ENCODE data around the gene S100A6. TPM values are rescaled to one million over a fixed set of nuclear protein-coding genes. Genes with fewer than 3 reads are reported as not detected.

S100A6 gene
- total and polyA plus RNA-seq, 2 donors (not counting 3 experiments of a cell fraction or from before 2014, with no cell fraction given), result 552 to 908 TPM

DNA sequence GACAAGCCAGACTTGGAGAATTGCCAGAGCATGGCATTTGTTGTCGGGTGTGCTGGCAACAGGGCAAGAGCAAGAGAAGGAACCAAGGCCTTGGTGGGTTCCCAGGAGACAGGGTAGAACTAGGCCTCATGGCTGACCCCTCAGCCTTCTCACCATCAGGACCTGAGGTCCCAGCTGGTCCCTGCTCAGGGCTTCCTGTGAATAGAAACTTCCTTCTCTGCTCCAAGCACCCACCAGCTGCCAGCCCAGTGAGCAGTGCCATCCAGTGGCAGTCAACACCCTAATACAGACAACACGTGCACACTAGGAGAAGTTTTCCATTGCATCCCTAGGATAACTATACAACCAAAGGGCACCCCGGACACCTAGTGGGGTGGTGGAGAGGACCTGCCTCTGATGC lies 22.8 kb downstream of the S100A6 start:
- Histone ChIP-seq H3K27ac (ENCODE audit: insufficient read depth, low read depth, low read length) (no peak overlapping the region), H3K9ac (replicated peaks; ENCODE audit: extremely low read depth, insufficient read depth, low read length) (no peak overlapping the region), H3K4me1 (ENCODE audit: control insufficient read depth, extremely low read depth, insufficient read depth, low read length) (no peaks in the 10 kb centered on the region), H3K79me2 (ENCODE audit: control insufficient read depth, insufficient read depth, low read length) (no peaks in the 10 kb centered on the region), H2AFZ (ENCODE audit: low read depth, low read length) (no peak overlapping the region), H3K4me2 (ENCODE audit: insufficient read depth, low read length) (no peak overlapping the region), H3K9me3 (replicated peaks; ENCODE audit: control insufficient read depth, insufficient read depth, low read length) (no peaks in the 10 kb centered on the region), H3K36me3 (ENCODE audit: control insufficient read depth in 2 of 2, extremely low read depth in 1 of 2, insufficient read depth in 2 of 2, low read length in 2 of 2) (no peaks in the 10 kb centered on the region), H3K4me3 (replicated peaks in 1 of 3; ENCODE audit: insufficient read depth in 1 of 3, low read depth in 1 of 3, low read length in 3 of 3) (no peak overlapping the region), H4K20me1 (replicated peaks; ENCODE audit: control insufficient read depth, extremely low read depth, insufficient read depth, low read length) (no peaks in the 10 kb centered on the region), H3K9me1 (replicated peaks; ENCODE audit: control insufficient read depth, extremely low read depth, insufficient read depth, low read length) (no peaks in the 10 kb centered on the region), H3K27me3 (ENCODE audit: control insufficient read depth in 2 of 2, insufficient read depth in 2 of 2, low read length in 2 of 2) (no peaks in the 10 kb centered on the region)
- dilution Hi-C loops (cut with MboI; ENCODE audit: extremely low pct_ligation_motif_present, low sequenced_read_pairs), result no loop called here
- BruUV-seq (replicated peaks), result no TSS peak
- TF ChIP-seq POLR2AphosphoS5 (IDR thresholded peaks at IDR 0.05; ENCODE audit: insufficient read depth, low read depth, low read length), result no peak
- no peak for TF ChIP-seq GATA2 (IDR thresholded peaks at IDR 0.05; ENCODE audit: insufficient read depth, insufficient read length, low read depth, low read length)
- TF ChIP-seq, protein P1, sequence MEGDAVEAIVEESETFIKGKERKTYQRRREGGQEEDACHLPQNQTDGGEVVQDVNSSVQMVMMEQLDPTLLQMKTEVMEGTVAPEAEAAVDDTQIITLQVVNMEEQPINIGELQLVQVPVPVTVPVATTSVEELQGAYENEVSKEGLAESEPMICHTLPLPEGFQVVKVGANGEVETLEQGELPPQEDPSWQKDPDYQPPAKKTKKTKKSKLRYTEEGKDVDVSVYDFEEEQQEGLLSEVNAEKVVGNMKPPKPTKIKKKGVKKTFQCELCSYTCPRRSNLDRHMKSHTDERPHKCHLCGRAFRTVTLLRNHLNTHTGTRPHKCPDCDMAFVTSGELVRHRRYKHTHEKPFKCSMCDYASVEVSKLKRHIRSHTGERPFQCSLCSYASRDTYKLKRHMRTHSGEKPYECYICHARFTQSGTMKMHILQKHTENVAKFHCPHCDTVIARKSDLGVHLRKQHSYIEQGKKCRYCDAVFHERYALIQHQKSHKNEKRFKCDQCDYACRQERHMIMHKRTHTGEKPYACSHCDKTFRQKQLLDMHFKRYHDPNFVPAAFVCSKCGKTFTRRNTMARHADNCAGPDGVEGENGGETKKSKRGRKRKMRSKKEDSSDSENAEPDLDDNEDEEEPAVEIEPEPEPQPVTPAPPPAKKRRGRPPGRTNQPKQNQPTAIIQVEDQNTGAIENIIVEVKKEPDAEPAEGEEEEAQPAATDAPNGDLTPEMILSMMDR (IDR thresholded peaks at IDR 0.05; ENCODE audit: extremely low read depth in 1 of 2, insufficient read depth in 1 of 2, low read depth in 1 of 2, low read length in 2 of 2), result no peak
- no peak for TF ChIP-seq EZH2 (IDR thresholded peaks at IDR 0.05; ENCODE audit: borderline replicate concordance, low read depth, low read length, severe bottlenecking)
- TF ChIP-seq MYC (IDR thresholded peaks at IDR 0.05; ENCODE audit: low read depth, low read length), result no peak
- TF ChIP-seq JUN (IDR thresholded peaks at IDR 0.05; ENCODE audit: borderline replicate concordance, insufficient read depth, insufficient read length, low read depth), result no peak
- no peak for TF ChIP-seq FOS (IDR thresholded peaks at IDR 0.05; ENCODE audit: borderline replicate concordance, insufficient read depth, low read length)
- TF ChIP-seq, protein P2, sequence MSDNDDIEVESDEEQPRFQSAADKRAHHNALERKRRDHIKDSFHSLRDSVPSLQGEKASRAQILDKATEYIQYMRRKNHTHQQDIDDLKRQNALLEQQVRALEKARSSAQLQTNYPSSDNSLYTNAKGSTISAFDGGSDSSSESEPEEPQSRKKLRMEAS (IDR thresholded peaks at IDR 0.05; ENCODE audit: insufficient read depth, insufficient read length), result no peak
- TF ChIP-seq POLR2A (IDR thresholded peaks at IDR 0.05; ENCODE audit: low read depth, low read length), result no peak
- POLR2A ChIA-PET, result no interaction called here
- CTCF ChIA-PET, result interaction anchor here (1.0 kb wide), 1 partner anchor 55 kb away, joined by 5 read pairs; no protein-coding TSS in a partner anchor
- FAIRE-seq (no peak), DNase-seq (ENCODE audit: low read depth, low spot score) (no peak)
- intact Hi-C loops (cut with micrococcal nuclease), result no loop called here
